ELF-1 (cell line): ENCODE measurements around the gene FGGY.
"Not testable (repeated sequence)": the region's sequence is repeated elsewhere in the genome, so short reads cannot be mapped to it uniquely, and the experiment has no call there.

Source experiments
- DNase-seq: peaks from one replicate; pipeline ENCODE4 v3.0.0-alpha.2; 2016; ENCODE audit warnings: low read depth, low spot score

The FGGY gene

DNA sequence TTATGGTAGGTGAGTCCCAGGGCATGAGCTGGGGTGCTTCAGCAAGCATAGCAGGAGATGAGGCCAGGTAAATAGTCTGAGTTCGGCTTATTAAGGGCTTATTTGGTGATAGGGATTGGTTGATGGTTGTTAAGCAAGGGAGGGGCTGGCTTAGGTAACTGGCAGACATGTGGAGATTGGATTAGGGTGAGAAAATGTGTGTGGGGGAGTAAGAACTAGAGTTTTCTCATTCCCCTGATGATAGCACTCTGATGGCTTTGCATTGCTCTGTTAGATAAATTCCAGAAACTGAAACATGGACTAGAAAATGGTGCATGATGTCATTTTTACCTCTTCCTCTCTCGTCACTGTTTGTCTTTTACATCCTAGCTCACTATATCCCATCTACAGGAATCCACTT is 53.6 kb downstream of the FGGY start:
- no peak for DNase-seq

DNA sequence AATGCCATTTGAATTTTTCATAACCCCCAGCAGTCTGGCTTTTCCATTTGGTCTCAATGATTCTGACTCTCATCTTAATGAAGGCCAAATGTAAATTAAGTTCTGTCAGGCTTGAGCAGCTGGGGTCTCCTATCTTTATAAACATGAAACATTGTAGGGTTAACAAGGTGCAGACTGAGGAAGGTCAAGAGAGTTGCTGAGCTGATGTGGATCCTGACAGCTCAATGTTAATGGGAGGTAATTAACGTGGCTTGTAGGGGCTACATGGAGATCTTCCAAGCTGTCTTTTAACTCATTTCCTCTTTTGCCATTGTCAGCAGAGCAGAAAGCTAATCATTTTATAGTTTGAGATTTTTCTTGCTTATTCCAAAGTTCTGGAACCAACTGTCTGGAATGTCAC is 55.2 kb downstream of the FGGY start:
- no peak for DNase-seq

DNA sequence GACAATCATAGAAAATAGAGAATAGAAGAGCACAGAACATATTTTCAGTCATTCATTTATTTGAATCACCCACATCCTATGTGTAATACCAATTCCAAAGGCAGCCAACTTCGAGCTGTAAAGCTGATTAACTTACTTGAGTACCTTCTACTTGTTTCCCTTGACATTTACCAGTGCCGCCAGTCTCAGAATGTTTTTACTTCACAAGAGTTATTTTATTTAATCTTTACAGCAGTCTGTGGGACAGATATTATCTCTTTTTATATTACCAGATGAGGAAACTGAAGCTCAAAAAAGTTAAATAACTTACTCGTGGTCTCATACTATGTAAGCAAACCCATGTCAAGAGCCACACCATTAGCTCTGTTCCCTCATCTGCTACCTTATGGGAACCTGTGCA is 56.6 kb downstream of the FGGY start:
- DNase-seq = no peak

DNA sequence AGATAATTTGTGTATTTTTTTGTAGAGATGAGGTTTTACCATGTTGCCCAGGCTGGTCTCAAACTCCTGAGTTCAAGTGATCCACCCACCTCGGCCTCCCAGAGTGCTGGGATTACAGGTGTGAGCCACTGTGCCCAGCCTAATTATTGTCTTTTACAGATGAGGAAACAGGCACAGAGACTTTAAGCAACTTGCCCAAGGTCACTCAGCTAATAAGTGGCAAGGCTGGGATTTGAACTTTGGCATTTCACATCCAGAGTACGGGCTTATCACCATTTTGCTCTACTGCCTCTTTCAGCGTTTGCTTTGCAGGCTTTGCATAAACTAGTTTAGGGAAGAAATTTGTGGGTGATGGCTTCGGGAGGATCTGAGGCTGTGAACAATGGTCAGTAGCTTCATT is 57.3 kb downstream of the FGGY start:
- not testable (repeated sequence) for DNase-seq

DNA sequence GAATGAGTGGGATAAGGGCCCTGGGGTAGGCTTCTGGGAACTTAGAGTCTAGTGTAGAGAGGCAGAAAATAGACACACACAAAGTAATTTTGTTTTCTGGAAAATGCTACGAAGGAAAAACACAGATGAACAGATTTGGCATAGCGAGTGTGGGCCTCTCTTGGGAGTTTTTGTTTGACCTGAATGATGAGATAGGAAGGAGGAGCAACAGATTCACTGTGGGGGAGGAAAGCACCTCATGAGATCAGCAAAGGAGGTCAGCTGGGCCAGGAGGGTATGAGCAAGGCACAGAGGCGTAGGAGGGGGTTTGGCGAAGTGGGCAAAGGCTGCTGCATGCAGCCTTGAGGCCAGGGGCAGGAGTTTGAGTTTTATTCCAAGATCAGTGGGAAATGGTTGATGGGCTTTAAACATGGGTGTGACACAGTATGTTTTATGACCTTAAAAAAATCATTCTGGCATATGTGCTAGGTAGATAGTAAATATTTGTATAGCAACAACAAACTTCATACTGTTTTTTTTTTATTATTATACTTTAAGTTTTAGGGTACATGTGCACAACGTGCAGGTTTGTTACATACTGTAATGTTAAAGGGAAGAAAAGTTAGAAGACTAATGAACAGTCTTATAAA is 57.9 kb downstream of the FGGY start:
- DNase-seq = no peak

DNA sequence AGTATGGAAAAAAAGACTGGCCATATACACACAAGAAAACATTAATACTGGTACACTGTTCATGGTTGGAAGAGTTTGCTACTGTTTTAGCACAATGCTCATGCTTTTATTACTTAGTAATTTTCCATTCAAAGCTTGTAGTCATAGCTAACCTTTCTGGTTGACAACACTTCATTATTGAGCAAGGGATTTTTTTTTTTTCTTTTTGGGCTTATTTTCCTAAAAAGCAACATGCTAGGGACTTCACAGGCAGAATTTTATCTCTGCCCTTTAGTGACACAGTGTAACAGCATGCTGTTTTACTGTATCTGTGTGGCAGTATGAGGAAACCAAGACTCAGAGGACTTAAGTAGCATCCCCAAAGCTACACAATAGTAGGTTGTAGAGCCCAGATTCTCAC is 58.5 kb downstream of the FGGY start:
- no peak for DNase-seq

DNA sequence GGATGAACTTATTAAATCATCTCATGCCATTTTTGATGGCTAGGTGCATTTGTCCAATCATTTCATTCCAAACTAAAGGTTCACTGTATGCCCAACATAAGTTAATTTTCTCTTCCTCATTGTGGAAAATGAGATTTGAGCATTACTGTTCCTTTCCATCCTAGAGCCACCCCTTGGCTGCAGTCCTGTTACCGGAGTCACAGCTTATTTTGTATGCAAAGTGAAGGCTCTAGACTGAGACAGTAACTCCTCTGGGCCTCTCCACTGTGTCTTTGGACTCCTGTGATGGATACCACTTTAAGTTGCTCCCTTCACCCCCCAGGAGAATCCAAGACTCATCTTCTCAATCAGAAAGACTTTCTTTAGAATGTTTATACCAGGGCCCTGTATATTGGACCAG is 59.7 kb downstream of the FGGY start:
- no peak for DNase-seq

DNA sequence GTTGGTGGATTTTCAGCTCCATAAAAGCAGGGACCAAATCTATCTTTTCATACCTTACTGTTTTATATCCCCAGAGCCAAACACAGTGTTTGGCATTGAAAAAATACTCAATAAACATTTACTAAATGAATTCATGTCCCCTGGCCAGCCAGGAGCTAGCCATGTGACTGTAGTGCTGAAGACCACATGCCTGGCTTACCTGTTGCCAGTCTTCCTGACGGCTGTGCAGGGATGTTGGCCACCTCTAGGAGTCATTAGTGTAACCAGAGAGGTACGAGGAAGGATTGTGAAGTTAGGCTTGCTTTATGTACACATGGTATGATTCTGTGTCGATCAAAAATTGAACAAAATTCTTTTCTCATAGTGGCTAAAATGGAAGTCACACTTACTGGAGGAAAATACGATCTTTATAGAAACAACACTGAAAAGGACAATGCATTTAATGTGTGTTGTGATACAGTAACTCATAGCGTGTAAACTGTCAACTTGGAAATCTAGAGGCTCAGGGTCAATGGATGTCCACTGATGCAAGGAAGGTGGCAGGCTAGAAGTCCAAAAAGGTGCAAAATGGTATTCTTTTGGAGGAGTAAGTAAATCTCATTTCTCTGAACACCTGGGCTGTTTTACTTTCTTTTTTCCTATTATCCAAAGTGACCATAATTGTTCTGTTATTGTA is 60.9 kb downstream of the FGGY start:
- no peak for DNase-seq

DNA sequence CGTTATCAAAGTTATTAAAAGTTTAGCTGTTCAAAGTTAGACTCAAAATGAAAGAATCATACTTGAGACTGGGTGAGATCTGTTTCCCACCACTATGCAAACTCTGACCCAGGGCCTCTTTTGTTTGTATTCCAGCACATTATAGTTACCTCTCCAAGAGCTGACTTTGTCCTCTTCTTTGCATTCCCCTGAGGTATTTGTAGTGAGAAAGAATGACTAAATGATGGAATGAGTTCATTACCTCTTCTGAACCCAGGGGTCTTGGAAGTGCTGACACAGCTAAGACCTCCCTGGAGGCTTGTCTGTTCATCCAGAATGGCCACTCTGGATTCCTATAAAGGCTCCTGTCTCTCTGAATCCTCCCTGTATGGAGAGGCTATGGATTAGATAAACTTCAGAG is 62.4 kb downstream of the FGGY start:
- DNase-seq = no peak

DNA sequence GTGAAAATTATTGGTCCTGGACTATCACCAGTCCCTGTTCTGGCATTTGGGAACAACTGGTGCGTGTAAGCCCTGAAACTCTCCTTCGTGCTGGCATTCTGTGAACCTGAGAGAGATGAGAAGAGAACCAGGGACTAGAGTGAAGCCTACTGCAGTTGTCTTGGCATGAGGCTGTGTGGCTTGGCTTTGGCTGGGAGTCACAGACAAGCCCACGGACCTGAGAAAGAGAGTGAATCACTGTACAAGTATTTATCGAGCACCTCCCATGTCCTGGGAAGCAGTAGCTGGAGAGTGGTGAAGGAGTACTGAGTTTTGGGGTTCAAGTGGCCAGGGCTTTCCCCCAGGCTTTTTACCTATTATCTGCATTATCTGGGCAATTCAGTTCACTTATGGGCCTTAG is 63.3 kb downstream of the FGGY start:
- DNase-seq = no peak

DNA sequence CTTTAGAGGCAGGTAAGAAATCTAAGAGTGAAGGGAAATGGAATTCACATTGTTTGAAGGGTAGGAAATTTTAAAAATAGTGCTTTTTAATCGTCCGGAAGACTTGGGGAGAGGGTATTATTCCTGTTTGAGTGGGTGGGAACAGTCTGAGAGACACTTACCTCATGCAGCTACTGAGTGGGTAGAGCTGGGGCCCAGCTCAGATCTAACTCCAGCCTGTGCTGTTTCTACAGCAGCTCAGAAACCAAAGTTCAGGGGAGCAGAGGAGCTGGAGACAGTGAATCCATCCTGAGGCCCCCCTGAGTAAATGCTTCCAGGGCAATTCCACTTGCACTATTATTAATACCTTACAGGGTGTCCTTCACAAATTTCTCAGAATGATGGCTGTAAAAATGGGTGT is 63.8 kb downstream of the FGGY start:
- DNase-seq = no peak

DNA sequence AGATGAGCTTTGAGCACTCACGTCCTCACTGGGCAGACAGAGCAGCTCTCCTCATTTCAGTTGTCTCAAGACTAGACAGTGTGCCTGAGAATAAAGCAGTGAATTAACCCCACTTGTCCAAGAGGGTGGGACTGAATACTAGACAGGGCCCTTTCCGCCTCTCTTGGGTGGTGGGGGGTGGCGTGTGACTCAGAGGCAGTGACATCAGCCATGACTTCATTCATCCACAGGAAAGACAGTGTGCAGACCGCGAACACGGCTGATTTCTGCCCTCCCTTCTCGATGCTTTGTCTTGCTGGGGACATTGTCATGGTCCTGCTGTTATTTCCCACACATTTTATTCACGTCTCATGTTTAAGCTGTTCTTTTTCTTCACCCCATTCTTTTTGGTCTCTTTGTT is 64.9 kb downstream of the FGGY start:
- DNase-seq = no peak

DNA sequence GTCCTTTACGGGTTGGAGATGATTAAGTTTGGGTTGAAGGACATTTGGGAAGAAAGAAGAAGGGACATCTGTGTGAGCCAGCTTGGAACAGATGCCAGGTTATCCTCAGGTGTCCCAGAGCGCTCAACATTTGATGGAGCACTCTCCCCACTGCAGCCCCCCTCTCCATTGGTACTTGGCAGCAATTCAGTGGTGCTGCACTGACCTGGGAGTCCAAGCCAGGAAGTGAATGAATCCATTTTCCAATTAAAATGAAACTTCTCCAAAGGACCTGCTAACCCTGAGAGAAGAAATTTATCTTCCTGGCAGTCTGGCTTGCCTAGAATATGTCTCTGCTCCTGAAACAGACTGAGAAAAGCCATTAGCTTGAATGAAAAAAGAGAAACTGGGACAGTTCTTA is 67.1 kb downstream of the FGGY start:
- no peak for DNase-seq

DNA sequence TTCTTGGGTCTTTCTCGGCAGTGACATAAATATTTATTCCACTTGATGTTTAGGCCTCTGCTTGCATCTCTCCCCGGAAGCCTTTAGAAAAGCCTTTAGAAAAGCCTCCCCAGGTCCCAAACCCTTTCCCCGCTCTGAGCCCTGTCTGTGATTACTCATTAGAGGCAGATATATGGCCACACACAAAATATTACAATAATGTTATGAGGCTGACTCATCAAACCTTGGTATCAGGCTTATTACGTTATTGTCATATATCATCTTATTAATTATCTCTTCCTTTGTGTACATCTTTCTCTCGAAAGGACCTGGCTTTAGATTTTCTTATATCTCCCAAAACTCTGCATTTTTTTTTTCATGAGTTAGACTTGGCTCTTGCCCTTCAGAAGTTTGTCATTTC is 69.5 kb downstream of the FGGY start:
- DNase-seq = no peak

DNA sequence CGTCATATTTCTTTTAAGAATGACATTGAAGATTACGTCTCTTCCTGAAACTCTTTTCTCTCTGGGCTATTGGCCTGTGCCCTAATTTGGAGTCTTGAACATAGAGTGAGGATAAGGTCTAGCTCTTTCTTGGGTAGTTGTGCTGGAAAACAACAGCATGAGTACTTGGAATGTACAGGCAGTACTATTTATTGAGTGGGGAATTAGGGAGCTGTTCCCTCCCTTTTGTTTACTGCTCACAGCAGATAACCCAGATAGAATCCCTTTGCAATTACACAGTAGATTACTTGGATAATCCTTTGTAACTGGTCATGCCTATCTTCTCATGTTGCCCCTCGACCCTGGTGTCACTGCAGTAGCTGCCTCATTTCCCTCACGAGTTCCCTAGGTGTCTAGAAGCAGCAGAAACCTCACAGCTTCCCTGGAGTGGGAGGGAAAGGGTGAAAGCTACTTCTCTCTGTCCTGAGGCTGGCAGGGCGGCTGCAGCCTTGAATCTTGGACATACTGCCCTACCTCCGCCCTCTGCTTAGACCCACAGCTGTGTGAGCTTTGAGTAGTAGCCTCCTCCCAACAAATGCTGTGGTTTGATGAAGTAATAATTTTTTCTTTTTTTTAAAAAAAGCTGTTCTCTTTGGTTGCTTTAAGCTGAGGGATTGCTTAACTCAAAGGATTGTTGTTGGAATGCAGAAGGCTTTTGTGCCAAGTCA is 70.6 kb downstream of the FGGY start:
- DNase-seq = peak; percentile 32

DNA sequence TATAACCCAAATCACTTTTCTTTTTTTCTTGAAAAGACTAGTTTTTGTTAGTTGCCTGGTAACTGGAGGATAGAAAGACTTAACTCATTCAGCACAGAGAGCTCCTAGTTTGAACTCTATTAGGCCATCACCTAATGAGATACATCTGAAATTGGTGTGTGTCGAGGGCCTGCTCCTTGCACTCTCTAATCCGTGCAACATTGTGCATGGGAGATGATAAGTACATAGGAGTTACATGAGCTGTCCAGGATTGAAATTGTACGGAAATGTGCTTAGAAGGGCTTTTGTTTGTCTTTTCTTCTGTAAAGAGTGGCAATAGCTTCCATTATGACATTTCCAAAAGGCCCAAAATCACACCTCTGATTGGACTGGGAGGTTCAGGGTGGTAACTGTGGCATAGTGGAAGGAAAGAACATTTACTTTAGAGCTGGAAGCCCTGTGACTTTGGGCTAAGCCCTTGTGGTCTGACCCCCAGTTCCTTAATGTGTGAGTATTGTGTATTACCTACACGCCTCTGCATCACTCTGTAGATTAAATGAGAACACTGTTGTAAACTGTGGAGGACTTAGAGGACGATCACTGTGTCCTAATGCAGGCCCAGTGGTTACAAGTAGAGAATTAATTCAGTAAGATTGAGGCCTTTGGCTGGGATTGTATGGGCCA is 71.2 kb downstream of the FGGY start:
- no peak for DNase-seq

DNA sequence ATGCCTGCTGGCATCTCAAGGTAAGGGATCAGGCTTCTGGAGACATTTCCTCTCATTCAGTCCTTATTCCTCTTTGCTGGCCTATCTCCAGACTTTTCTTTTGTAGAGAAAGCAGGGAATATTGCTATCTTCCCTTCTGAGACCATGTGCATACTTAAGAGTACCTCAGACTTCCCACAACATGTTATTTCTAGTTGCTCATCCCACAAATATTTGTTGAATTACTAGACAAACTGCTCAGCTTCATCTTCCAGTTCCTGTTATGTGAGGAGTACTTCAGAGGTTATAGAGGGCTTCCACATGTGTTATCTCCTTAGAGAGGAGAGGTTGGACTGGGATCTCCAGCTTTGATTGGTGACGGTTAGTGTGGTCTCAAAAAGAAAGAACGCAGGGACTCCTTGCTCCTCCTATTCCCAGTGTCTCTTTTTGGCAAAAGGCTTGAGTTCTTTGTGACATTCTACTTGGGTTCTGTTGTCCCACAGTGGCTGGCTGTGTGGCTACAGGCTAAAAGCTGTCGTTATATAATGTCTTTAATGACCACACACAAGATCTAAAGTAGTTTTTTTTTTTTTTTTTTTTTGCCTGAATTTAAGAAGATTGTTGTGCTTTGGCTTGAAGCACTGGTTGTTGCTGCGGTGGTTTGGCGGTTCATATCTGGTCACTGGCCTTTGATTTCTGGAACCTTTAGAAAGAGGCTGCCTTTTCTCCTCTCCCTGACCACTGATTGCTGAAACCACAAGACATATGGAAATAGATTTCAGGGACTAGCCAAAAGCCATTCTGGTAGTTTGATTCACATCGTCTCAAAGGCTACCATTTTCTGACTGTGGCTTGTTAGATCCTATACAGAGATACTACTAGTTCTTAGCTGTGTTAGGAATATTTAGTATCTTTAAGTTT is 78.7 kb downstream of the FGGY start:
- DNase-seq = no peak

DNA sequence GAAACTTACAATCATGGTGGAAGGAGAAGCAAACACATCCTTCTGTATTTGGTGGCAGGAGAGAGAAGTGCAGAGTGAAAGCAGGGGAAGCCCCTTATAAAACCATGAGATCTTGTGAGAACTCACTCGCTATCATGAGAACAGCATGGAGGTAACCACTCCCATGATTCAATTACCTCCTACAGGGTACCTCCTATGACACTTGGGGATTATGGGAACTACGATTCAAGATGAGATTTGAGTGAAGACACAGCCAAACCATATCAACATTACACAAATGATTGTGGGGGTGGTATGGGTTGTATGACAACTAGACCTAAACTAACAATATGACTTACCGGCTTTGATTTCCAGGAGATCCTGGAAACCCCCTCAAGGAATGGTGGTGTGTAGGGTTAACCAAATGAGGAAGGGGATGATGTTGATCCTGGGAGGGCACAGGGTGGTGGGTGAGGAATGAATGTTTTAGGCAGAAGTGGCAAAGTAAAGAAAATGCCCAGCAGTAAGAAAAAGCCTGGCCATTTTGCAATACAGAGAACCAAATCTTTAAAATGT is 80.5 kb downstream of the FGGY start:
- no peak for DNase-seq

DNA sequence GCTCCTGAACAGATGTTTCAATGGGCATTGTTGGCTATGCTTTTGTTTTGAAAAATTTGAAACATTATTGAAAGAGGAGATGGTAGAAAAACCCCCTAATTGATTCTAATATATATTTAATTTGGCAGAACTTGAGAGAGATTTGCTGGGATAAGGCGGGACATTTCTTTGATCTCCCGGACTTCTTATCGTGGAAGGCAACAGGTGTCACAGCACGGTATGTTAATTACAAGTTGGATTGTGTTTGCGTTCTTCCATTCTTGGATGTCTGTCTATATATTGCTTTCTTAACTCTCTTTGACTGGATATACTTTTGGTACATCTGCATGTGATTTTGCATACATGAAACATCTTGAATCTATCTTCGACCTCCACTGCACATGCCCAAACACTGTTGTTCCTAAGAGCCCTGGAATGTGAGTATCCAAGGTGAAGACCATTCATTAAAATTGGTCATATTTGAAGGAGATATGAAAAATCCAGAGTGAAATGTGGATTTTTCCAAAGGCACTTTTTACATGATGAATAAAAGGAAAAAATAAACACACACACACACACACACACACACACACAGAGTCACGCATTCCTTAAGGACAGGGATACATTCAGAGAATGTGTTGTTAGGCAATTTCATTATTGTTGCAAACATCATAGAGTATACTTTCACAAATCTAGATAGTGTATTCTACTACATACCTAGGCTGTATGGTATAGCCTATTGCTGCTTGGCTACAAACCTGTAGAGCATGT is 81.9 kb downstream of the FGGY start:
- no peak for DNase-seq

DNA sequence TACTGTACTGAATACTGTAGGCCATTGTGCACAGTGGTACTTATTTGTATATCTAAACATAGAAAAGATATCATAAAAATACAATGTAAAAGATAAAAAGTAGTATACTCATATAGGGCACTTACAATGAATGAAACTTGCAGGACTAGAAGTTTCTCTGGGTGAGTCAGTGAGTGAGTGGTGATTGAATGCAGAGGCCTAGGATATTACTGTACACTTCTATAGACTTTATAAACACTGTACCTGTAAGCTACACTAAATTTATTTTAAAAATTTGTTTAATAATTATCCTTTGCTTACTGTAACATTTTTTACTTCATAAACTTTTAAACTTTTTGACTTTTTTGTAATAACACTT is 82.5 kb downstream of the FGGY start:
- DNase-seq = no peak

DNA sequence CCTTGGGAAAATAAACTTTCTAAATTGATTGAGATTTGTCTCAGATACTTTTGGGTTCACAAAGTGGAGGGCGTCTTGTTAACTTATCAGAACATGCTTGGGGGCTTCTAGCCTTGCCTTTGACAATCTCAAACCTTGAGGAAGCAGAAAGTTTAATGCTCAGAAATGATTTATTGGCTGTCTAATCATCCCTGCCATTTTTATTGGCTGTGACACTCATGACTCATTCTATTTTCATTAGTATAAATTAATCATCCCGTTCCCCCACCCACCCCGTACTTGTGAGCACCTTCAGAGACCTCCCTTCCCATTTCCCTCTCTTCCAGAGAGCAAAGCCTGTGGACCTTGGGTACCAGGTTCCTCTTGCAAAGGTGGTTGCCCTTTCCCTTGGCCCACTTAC is 87.1 kb downstream of the FGGY start:
- no peak for DNase-seq
